HEK293 (cell line): ENCODE results near the gene C6orf89.

Source experiments
- BCL11A ChIP-seq: fragments of 450-650 bp; formaldehyde crosslinking; IDR thresholded peaks from 2 replicates; pipeline ENCODE4 v1.5.1; 2016; ENCODE audit warnings: low read depth, missing biosample characterization, missing genetic modification characterization
- CTCF ChIP-seq: fragments of 450-650 bp; formaldehyde crosslinking; IDR thresholded peaks from 2 replicates; pipeline ENCODE4 v1.5.1; 2016; ENCODE audit warnings: missing biosample characterization, missing genetic modification characterization
- IKZF3 ChIP-seq: fragments of 450-650 bp; IDR thresholded peaks from 2 replicates; pipeline ENCODE4 v1.5.0; 2018; ENCODE audit warnings: missing biosample characterization, mild to moderate bottlenecking, missing genetic modification characterization, moderate library complexity
- YY1 ChIP-seq: fragments of 450-650 bp; formaldehyde crosslinking; IDR thresholded peaks from 2 replicates; pipeline ENCODE4 v1.5.1; 2018; ENCODE audit warnings: missing biosample characterization, missing genetic modification characterization
- ZNF513 ChIP-seq: fragments of 450-650 bp; IDR thresholded peaks from 2 replicates; pipeline ENCODE4 v1.5.1; 2018; ENCODE audit warnings: missing biosample characterization, missing genetic modification characterization
- ZNF561 ChIP-seq: fragments of 450-650 bp; IDR thresholded peaks from 2 replicates; pipeline ENCODE4 v1.5.1; 2018; ENCODE audit warnings: missing biosample characterization, missing genetic modification characterization, borderline replicate concordance

GRCh38 chr6:36847152-36847551 lies 38.6 kb upstream of the C6orf89 start:
- TF ChIP-seq YY1 (tag by site-specific recombination) (no peak), CTCF (no peak), BCL11A (tag by site-specific recombination) (no peak), ZNF513 (no peak), ZNF561 (tag by site-specific recombination) (no peak), IKZF3 (tag by site-specific recombination) (no peak)
